GM10248 (cell line): Measurements from ENCODE around the gene SMTN.

Experiments used
- CTCF ChIA-PET: fragments of 300-600 bp; sonication (Branson Sonifier 250); formaldehyde crosslinking; extraction: SDS; loops from one replicate; lab custom pipeline; 2021; ENCODE audit warnings: antibody characterized with exemption; lab: Yijun Ruan, JAX
- POLR2A ChIA-PET: fragments of 350-650 bp; sonication (Branson Sonifier 250); formaldehyde crosslinking; extraction: SDS; loops from one replicate; lab custom pipeline; 2020; ENCODE audit warnings: antibody characterized with exemption; lab: Yijun Ruan, JAX
- DNase-seq: peaks from one replicate; pipeline ENCODE4 v3.0.0; 2012; ENCODE audit errors: extremely low spot score
- TF ChIP-seq, protein P1 (sequence below): IDR thresholded peaks from 2 replicates; pipeline ENCODE4 v1.5.1; 2012; ENCODE audit warnings: mild to moderate bottlenecking, low read depth; ENCODE audit errors: extremely low read depth, missing control alignments, control extremely low read depth

Gene SMTN

DNA sequence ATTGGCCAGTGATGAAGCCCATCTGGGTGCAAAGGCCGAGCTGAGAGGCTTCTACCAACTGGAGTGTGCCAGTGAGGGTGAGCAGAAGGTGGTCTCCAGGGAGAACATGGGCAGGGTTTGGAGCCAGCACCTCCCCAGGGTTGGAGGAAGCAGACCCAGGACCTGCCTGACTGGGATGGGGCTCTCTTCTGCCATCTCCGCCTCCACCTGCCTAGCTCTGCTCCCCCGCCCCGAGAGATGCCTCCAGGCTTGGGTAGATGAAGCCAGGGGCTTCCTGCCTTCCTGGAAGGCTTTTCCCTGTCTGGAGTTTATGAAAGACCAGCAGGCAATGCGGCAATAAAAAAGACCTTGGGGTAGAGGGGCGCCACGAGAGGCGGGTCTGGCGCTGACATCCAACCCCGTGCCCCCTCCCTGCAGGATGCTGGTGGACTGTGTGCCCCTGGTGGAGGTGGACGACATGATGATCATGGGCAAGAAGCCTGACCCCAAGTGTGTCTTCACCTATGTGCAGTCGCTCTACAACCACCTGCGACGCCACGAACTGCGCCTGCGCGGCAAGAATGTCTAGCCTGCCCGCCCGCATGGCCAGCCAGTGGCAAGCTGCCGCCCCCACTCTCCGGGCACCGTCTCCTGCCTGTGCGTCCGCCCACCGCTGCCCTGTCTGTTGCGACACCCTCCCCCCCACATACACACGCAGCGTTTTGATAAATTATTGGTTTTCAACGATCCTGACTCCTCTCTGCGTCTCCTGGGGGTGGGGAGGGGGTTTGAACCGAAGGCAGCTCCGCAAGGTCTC lies 23.0 kb downstream of the SMTN start:
- TF ChIP-seq, protein P1, sequence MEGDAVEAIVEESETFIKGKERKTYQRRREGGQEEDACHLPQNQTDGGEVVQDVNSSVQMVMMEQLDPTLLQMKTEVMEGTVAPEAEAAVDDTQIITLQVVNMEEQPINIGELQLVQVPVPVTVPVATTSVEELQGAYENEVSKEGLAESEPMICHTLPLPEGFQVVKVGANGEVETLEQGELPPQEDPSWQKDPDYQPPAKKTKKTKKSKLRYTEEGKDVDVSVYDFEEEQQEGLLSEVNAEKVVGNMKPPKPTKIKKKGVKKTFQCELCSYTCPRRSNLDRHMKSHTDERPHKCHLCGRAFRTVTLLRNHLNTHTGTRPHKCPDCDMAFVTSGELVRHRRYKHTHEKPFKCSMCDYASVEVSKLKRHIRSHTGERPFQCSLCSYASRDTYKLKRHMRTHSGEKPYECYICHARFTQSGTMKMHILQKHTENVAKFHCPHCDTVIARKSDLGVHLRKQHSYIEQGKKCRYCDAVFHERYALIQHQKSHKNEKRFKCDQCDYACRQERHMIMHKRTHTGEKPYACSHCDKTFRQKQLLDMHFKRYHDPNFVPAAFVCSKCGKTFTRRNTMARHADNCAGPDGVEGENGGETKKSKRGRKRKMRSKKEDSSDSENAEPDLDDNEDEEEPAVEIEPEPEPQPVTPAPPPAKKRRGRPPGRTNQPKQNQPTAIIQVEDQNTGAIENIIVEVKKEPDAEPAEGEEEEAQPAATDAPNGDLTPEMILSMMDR: no peak
- ChIA-PET CTCF (interaction anchor here (1.4 to 3.0 kb wide), 6 partner anchors 14 to 168 kb away, joined by 3 to 15 read pairs (median 5); no protein-coding TSS in a partner anchor), POLR2A (no interaction called here)
- no peak for DNase-seq

DNA sequence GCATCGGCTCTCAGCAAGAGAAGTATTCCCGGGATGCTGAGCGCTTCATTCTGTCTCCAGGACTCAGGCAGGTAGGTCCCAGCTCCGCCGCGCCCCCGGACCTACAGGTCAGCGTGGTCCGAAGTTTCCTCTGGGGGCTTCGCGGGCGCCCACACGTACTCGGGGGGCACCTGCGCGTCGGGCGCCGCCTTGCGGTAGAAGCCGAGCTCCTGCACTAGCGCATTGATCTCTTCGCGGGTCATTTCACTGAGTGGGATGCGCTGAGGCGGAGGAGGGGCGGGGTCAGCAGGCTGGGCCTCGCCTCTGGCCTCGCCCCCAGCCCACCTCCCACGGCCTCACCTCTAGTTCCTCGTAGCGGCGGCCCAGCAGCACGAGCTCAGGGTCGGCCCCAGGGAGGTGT lies 23.8 kb downstream of the SMTN start:
- POLR2A ChIA-PET: no interaction called here
- peak; percentile 49 for DNase-seq
- CTCF ChIA-PET: interaction anchor here (1.4 to 2.0 kb wide), 4 partner anchors 15 to 168 kb away, joined by 4 to 6 read pairs (median 5); no protein-coding TSS in a partner anchor
- TF ChIP-seq, protein P1: peak; percentile 19

DNA sequence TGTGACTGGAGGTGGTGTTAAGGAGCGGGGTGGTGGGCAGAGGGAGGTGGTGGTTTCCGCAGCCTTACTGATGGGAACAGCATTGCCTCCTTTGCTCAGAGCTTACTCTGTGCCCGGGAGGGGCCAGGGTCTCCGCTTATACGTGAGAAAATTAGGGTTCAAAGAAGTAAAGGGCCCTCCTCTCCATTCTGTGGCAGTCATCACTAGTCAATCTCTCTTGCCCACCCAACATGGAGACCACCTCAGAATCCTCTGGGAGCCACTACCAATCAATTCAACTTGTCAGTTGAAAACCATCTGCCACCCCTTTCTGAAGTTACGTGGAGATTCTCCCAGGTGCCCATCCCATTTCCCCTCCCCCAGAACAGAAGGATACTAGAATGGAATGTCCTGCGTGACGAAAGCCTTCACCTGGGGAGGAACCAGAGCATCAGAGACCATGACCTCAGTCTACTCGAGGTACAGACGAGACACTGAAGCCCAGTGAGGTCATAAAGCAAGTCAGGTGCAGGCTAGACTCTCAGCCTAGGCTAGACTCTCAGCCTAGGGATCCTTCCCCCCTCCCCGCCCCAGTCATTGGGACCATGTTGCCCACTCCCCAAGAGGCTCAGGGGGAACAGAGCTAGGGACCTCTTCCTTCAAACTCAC lies 24.3 kb downstream of the SMTN start:
- ChIA-PET CTCF (interaction anchor here (1.4 to 1.5 kb wide), 2 partner anchors 21 to 167 kb away, joined by 4 to 5 read pairs; no protein-coding TSS in a partner anchor), POLR2A (no interaction called here)
- TF ChIP-seq, protein P1: no peak
- no peak for DNase-seq

DNA sequence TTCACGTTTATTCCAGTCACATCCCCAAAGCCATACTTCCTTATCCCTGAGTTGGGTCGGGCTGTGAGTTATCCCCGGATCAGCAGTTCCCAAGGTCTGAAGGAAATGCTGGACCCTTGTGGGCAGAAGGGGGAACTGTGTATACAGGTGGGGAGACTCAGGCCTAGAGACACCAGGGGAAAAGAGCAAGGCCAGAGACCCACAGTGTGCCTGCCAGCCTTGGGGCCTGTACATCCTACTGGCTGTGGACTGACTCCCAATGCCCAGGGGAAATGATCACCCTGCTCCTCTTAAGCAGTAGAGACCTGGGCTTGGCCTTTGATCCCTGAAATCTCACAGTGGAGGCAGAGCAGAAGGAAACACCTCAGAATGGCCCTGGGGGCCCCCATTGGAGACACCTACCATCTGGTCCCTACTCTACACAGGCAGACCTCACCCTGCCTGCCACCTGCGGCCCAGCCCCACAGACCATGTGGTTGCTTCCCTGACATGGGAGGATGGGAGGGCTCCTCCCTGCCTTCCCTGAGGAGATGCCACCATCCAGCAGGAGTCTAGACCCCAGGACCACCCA lies 25.0 kb downstream of the SMTN start:
- ChIA-PET POLR2A (no interaction called here), CTCF (interaction anchor here (1.5 to 2.1 kb wide), 3 partner anchors 10 to 30 kb away, joined by 3 to 16 read pairs (median 5); no protein-coding TSS in a partner anchor)
- no peak for DNase-seq
- TF ChIP-seq, protein P1: no peak

DNA sequence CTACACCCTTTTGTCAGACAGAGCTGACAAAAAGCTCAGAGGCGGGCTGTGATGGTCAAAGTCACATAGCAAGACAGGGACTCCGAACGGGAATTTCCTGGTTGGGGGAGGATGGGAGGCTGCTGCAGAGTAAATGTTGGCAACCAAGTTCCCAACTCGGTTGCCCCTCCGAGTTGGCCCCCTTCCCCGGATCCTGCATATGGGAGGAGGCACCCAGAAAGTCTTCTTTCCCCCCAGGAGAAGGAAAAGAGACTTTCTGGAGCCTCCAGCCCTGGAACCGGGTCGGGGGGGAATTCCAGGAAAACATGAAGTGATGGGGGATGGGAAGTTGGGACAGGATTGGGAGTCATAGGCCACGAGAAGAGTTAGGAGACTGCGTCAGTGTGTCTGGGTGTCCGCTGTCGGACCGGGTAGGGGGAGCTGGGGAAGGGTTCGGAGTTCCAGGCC lies 25.6 kb downstream of the SMTN start:
- CTCF ChIA-PET: interaction anchor here (0.7 to 3.1 kb wide), 8 partner anchors 7 to 166 kb away, joined by 3 to 16 read pairs (median 6); no protein-coding TSS in a partner anchor
- TF ChIP-seq, protein P1: no peak
- POLR2A ChIA-PET: no interaction called here
- no peak for DNase-seq
